Stomach (tissue), 4 donors: Measurements from ENCODE around the gene ACTL7A.

ENCODE experiments used
- CTCF ChIP-seq, 7 experiments: fragments of 450-650 bp in 4 of 7; fragments of 200-600 bp in 3 of 7; sonication (generic) in 3 of 7; IDR thresholded peaks; one replicate each; pipeline ENCODE4 v1.5.1; 2016 to 2019; ENCODE audit warnings: antibody characterized with exemption in 7 of 7, control low read depth in 2 of 7, mild to moderate bottlenecking in 1 of 7
- EP300 ChIP-seq: sonication (generic); formaldehyde crosslinking; IDR thresholded peaks from one replicate; pipeline ENCODE4 v1.6.1; 2017; ENCODE audit warnings: antibody characterized with exemption
- POLR2AphosphoS5 ChIP-seq, 3 donors: sonication (generic); formaldehyde crosslinking; IDR thresholded peaks; one replicate each; pipeline ENCODE4 v1.6.1; 2016; ENCODE audit warnings: antibody characterized with exemption in 3 of 3

GRCh38 chr9:108882052-108882888 is 20.2 kb downstream of the ACTL7A start:
- TF ChIP-seq EP300 (no peak), POLR2AphosphoS5 (IDR thresholded peaks at IDR 0.05) (no peak), CTCF (IDR thresholded peaks at IDR 0.05) (no peak)
